HG02943 (cell line): ENCODE results near the gene CHTF18.

Experiments
- ATAC-seq: cut with Tn5 transposase; IDR thresholded peaks from one replicate; pipeline ENCODE4 v1.9.1; 2021; ENCODE audit warnings: mild to moderate bottlenecking, low read depth, moderate library complexity; ENCODE audit not compliant: unreplicated experiment

The CHTF18 gene

DNA sequence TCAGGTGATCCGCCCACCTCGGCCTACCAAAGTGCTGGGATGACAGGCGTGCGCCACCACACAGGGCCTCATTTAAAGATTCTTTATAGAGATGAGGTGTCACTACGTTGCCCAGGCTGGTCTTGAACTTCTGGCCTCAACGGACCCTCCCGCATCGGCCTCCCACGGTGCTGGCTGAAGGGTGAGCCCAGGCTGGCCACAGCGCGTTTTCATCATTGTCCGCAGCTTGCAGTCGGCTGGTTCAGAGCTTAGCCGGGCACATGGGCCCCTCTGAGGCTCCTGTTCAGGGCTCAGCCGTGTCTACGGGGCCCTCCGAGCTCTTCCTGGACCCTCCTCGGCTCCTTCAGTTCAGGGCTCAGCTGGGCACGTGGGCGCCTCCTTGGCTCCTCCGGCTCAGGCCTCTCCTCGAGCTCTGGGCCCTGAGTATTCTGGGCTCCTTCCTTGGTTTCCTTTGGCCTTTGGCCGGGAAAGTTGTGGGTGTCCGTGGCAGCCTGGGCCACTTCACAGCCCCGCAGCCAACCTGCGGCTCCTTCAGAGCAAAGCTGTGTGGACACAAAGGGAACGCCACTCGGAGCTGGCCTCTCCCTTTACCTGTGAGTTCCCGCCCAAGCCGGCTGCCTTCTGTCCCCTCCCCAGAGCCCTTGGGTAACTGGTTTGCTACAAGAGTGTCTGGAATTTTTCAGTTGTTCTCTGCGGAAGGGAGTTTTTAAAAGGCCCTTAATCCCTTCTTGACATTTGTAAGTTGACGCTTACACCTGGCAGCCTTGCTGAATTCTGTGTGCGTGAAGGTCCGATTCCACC, 29.1 kb upstream of the CHTF18 start:
- no peak for ATAC-seq

DNA sequence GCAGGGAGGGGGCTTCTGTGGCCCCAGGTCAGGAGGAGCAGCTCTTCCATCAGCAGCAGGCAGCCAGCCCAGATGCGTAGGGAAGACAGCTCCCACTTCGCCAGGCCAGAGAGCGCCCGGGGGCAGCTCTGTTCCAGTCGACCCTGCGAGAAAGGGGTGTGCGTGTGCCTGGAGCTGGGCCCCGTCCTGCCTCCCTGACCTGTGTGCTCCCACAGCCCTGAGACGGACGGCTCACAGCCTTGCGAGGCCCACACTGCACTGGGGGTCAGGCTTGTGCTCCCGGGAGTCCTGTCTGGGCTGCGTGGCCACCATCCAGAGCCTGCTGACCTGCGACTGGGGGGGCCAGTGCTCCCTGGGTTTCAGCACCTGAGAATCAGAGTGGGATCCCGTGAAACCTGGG, 28.4 kb upstream of the CHTF18 start:
- ATAC-seq = no peak

DNA sequence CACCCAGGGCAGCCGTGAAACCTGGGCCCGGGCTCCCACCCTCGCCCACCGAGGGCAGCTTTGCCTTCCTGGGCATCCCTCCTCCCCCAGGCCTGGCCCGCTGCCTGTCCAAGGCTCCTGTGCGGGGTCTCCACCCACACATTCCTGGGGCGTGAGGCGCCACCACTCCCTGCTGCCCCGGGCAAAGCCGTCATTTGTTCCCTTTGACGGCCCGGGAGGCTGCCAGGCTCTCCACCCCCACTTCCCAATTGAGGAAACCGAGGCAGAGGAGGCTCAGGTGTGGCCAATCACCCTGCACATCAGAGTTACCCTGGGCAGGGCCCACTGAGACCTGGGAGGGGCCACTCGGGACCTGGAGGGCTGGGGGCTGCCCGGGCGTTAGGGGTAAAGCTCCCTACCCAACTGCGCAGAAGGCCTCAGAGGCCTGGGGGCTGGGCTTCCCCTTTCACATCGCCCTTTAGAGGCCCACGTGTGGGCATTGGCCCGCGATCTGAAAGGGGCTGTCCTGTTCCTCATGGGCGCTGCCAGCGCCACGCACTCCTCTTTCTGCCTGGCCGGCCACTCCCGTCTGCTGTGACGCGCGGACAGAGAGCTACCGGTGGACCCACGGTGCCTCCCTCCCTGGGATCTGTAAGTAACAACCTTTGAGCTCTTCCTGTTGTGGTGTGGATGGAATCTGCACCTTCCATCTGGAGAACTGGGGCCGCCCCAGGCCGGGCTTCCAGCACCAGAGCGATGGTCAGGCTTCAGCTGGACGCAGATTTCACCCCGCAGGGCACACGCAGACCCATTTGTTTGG, 27.7 kb upstream of the CHTF18 start, which contains the start of gene MSLN:
TSS of gene MSLN (plus strand) at position 190 of the 799 bp plus-strand sequence. CDS start 1,947 bp downstream, outside the sequence.
- ATAC-seq = no peak

DNA sequence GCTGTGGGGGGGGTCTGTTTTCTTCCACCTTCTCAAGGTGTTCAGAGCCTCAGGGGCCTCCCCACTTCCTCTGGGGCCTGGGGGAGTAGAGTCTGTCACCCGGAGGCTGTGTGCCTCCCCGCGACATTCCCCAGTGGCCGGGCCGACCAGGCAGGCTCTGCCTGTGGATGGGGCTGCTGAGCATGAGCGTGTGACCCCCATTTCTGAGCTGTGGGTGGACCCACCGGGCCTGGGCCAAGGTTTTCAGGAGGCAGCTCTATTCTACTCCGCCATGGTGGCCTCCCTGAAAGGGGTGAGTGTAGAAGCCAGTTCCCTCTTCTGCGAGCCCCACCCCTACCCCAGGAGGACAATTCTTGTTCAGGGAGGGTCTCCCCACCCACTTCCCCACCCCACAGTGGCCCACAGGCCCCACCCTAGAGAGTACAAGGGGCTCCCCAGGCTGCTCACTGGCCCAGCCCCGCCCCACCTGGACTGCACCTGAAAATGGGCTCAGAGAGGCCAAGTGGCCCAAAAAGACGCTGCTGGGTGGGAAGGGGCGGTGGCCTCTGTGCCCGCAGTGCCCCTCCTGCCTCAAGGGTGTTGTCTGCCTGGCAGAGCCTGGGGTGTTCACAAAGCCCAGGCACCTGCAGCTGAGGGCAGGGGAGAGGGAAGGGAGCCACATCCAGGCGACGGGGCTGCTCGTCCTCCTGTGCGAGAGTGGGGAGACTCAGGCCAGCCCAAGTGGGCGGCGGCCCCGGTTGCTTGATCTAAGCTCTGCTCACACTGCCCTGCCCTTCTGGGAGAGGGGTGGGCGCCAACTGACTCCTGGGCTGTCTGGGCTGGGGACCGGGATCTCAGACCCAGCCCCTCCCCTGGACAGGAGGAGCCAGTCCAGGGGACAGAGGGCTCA, 26.6 kb upstream of the CHTF18 start:
- no peak for ATAC-seq

DNA sequence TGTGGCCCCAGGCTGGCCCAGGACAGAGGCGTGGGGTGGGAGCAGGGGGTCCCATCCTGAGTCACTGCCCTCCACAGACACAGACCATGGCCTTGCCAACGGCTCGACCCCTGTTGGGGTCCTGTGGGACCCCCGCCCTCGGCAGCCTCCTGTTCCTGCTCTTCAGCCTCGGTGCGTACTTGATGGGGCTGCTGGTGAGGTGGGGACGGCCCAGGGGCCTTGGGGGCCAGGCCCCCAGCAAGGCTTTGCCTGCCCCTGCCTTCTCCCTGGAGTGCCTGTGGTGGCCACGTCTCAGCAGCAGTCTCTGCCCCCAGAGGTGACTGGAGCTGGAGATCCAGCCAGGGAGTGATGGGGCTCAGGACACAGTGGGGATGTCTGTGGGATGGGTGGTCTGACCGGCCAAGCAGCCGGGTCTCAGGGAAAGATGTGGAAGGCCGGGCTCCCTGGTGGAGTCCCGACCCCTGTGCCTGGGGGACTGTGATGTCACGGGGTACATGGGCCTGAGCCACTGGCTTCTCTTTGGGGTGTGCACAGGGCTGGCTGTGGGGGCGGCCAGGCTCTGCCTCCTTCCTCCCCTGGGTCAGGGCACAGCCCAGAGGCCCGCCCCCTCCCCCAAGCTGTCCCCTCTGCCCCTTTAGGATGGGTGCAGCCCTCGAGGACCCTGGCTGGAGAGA, 25.7 kb upstream of the CHTF18 start:
- no peak for ATAC-seq

DNA sequence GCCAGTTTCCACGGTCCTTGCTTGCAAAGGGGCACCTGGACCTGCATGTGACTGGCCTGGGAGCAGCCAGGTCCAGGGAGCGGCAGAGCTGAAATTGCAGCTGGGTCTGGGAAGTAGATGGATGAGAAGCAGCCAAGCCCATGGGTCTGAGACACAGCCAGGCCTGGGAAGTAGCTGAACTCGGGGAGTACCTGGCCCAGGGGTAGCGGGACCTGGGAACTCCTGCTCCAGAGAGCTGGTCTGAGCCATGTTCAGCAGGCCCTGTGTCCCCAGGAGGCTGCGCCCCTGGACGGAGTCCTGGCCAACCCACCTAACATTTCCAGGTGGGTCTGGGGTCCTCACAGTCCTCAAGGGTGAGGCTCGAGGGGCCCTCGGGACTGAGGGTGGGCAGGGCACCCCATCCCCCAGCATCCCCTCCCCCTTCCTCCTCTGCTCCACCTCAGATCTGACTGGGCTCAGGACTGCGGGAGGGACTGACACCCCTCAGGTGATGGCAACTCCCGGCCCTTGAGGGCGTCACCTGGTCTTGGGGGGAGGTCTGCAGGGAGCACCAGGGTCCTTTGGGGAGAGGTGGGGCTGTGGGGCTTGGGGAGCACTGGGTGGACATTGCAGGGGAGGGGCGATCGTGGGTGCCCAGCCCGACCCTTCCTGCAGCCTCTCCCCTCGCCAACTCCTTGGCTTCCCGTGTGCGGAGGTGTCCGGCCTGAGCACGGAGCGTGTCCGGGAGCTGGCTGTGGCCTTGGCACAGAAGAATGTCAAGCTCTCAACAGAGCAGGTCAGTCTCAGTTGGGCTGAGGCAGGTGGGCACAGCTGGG, 24.8 kb upstream of the CHTF18 start:
- ATAC-seq = no peak

DNA sequence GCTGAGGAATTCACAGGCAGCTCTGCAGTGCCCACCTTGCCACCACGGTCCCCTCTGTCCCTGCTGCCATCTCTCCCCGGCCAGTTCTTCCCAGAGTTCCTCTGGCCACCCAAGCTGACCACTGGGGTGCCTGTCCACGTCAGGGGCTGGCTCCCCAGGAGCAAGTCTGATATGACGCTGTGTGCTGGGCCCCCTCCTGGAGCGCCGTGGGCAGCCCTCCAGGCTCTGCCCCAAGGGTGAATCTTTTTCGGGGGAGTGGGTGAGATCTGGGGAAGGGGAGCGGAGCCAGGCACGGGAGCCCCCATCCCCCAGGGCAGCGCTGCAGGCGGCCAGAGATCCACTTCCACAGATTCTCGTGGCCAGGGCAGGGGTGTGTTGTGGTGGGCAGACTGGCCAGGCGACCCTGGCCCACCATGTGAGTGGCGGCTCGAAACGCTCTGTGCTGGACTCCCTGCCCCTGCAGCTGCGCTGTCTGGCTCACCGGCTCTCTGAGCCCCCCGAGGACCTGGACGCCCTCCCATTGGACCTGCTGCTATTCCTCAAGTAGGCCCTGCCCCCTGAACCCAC, 24.2 kb upstream of the CHTF18 start:
- no peak for ATAC-seq

DNA sequence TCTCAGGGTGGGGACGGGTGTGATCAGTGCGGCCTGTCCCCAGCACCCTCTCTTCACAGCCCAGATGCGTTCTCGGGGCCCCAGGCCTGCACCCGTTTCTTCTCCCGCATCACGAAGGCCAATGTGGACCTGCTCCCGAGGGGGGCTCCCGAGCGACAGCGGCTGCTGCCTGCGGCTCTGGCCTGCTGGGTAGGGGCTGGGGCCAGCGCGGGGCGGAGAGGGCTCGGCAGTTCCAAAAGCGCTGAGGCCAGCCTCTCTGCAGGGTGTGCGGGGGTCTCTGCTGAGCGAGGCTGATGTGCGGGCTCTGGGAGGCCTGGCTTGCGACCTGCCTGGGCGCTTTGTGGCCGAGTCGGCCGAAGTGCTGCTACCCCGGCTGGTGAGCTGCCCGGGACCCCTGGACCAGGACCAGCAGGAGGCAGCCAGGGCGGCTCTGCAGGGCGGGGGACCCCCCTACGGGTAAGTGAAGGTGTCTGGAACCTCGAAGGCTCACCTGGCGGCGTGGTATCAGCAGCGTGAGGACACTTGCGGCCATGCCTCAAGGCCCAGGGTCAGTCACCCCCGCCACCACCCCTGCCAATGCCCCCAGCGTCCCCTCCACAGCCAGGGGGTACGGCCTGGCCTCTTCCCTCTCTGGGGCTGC, 23.5 kb upstream of the CHTF18 start:
- no peak for ATAC-seq

DNA sequence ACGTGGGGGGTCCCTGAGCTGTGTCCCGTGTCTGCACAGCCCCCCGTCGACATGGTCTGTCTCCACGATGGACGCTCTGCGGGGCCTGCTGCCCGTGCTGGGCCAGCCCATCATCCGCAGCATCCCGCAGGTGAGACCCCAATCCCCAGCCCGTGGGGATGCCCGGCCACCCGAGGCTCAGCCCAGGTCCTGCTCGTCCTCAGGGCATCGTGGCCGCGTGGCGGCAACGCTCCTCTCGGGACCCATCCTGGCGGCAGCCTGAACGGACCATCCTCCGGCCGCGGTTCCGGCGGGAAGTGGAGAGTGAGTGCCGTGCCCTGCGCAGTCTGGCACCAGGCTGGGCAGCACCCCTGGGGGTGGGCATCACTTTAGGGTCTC, 22.9 kb upstream of the CHTF18 start:
- ATAC-seq = no peak

DNA sequence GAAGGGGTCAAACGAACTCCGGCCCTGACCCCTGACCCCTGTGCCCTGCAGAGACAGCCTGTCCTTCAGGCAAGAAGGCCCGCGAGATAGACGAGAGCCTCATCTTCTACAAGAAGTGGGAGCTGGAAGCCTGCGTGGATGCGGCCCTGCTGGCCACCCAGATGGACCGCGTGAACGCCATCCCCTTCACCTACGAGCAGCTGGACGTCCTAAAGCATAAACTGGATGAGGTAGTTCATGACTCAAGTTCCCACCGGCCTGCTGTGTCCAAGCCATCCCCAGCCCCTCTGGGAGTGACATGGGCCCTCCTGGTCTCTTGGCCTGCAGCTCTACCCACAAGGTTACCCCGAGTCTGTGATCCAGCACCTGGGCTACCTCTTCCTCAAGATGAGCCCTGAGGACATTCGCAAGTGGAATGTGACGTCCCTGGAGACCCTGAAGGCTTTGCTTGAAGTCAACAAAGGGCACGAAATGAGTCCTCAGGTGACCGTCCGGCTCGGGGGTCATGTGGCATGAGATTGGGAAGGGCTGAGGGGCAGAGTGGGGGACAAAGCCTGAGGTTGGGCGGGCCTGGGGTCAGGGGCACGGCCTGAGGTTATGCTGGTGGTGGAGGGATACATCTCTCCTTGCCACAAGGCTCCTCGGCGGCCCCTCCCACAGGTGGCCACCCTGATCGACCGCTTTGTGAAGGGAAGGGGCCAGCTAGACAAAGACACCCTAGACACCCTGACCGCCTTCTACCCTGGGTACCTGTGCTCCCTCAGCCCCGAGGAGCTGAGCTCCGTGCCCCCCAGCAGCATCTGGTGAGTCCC, 22.2 kb upstream of the CHTF18 start:
- no peak for ATAC-seq

DNA sequence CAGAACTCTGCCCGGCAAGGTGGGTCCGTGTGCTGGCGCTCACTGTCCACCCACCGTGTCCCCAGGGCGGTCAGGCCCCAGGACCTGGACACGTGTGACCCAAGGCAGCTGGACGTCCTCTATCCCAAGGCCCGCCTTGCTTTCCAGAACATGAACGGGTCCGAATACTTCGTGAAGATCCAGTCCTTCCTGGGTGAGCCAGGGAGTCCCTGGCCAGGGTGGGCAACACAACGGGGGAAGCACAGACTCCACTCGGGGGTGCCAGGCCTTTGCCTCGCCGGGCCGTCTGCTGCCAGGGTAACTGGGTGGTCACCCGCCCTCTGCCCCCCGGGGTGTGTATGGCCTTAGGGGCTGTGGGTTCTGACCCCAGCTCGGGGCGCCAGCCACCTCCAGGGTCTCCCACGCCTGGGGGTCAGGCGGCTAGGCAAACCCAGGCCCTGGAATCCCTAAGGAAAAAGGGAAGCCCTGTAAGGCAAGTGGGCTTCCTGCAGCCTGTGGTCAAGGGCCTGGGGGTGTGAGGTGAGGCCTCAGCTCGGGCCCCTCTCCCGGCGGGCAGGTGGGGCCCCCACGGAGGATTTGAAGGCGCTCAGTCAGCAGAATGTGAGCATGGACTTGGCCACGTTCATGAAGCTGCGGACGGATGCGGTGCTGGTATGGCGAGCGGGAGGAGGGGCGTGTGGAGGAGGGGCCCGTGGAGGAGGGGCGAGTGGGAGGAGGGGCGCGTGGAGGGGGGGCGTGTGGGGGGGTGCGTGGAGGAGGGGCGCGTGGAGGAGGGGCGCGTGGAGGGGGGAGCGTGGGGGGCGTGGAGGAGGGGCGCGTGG, 21.4 kb upstream of the CHTF18 start:
- ATAC-seq = no peak

DNA sequence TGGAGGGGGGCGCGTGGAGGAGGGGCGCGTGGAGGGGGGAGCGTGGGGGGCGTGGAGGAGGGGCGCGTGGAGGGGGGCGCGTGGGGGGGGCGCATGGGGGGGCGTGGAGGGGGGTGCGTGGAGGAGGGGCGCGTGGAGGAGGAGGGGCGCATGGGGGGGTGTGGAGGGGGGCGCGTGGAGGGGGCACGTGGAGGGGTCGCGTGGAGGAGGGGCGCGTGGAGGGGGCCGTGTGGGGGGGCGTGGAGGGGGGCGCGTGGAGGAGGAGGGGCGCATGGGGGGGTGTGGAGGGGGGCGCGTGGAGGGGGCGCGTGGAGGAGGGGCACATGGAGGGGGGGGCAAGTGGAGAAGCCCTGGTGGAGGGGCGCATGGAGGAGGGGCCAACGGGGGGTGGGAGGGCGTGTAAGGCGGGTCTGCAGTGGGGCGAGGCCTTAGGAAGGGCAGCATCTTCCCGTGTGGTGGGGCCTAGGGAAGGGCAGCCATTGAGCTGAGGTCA, 20.6 kb upstream of the CHTF18 start:
- no peak for ATAC-seq

DNA sequence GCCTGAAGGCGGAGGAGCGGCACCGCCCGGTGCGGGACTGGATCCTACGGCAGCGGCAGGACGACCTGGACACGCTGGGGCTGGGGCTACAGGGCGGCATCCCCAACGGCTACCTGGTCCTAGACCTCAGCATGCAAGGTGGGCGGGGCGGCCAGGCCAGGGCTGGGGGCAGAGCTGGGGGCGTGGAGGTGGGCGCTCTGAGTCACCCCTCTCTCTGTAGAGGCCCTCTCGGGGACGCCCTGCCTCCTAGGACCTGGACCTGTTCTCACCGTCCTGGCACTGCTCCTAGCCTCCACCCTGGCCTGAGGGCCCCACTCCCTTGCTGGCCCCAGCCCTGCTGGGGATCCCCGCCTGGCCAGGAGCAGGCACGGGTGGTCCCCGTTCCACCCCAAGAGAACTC, 20.0 kb upstream of the CHTF18 start:
- no peak for ATAC-seq

DNA sequence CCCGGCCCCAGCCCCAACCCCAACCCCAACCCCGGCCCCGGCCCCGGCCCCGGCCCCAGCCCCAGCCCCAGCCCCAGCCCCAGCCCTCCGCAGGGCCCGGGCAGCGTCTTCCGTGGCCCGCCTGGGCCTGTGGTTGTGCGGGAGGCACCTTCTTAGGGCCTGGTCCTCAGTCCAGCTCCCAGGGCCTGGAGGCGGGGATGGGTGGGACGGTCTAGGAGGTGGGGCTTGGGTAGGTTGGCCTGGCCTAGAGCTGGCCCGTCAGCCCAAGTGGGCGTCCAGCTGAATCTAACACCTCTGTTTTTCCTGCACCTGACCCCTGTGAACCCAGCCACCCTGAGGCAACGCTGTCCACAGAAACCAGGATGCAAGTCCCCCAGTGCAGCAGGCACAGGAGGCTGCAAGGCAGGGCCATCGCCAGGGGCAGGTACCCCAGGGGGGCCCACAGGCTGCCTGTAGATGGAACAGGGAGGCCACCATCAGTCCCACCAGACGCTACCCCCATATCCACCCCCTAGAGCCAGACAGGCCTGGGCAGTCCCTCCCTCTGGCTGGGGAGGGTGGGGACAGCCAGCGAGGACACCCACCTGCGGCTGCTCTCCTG, 19.1 kb upstream of the CHTF18 start:
- ATAC-seq = no peak

DNA sequence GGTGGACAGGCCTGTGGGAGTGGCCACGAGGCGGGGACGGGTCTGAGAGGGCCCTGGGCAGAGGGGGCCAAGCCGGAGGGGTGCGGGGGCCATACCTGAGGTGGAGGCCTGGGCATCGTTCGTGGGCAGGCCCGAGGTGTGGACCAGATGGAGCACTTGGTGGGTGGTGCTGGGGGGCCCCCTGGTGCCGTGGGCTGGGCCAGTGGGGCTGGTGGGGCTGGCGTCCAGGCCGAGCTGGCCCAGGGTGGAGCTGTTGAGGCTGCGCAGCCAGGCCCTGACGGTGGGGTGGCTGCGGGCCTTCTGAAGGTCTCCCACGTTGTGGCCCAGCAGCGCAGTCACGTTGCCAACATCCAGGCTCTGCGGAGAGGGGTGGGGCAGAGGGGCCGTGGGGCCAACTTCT, 18.5 kb upstream of the CHTF18 start:
- no peak for ATAC-seq

DNA sequence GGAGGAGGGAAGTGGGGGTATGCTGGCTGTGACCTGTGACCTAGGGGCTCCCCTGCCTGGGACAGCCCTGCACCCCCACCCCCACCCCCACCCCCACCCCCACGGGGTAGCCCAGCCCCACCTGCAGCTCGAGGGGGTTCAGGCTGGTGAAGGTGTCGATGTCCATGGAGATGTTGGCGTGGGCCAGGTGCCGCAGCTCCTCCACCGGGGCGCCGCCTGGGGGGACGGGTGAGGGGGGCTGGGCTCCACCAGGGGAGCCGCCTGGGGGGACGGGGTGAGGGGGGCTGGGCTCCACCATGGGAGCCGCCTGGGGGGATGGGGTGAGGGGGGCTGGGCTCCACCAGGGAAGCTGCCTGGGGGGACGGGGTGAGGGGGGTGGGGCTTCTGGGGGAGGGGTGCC, 18.0 kb upstream of the CHTF18 start:
- ATAC-seq = no peak
